Ascending aorta (tissue), 2 donors: ENCODE measurements around the gene GATB. TPM values are rescaled to one million over a fixed set of nuclear protein-coding genes. Genes with fewer than 3 reads are reported as not detected.
"Not testable (repeated sequence)": the region's sequence is repeated elsewhere in the genome, so short reads cannot be mapped to it uniquely, and the experiment has no call there.

Experiments
- DNase-seq, 2 donors: peaks; one replicate each; pipeline ENCODE4 v3.0.0-alpha.2; 2019; ENCODE audit warnings: low spot score in 2 of 2
- H3K27ac ChIP-seq, 2 donors: fragments of 200-600 bp; sonication (generic); one replicate each; pipeline ENCODE4 v1.5.1; 2016 to 2017; ENCODE audit warnings: mild to moderate bottlenecking in 1 of 2
- H3K27me3 ChIP-seq: fragments of 200-600 bp; sonication (generic); one replicate; pipeline ENCODE4 v1.5.1; 2017
- H3K36me3 ChIP-seq, 2 donors: fragments of 200-600 bp; sonication (generic); one replicate each; pipeline ENCODE4 v1.5.1; 2016
- H3K4me1 ChIP-seq, 2 donors: fragments of 200-600 bp; sonication (generic); one replicate each; pipeline ENCODE4 v1.5.1; 2016 to 2017; ENCODE audit warnings: mild to moderate bottlenecking in 1 of 2
- H3K4me3 ChIP-seq, 2 donors: fragments of 200-600 bp; sonication (generic); one replicate each; pipeline ENCODE4 v1.5.1; 2016 to 2017; ENCODE audit warnings: mild to moderate bottlenecking in 1 of 2
- H3K9me3 ChIP-seq, 2 donors: fragments of 200-600 bp; sonication (generic); one replicate each; pipeline ENCODE4 v1.5.1; 2016
- CTCF ChIP-seq, 3 experiments: fragments of 200-600 bp in 2 of 3; fragments of 450-650 bp in 1 of 3; sonication (generic) in 2 of 3; IDR thresholded peaks; one replicate each; pipeline ENCODE4 v1.5.1; 2016 to 2019; ENCODE audit warnings: antibody characterized with exemption in 3 of 3, mild to moderate bottlenecking in 1 of 3, moderate library complexity in 1 of 3
- intact Hi-C: fragments of 100-400 bp; cut with DNase I; formaldehyde crosslinking; loops from one replicate; pipeline ENCODE4 v1.15.1; 2023
- total RNA-seq: library from RNA; depleted of rRNA; stranded (reverse); fragments of >200 nt; gene quantifications from one replicate; pipeline ENCODE4 v1.1.0, GENCODE V29; 2016

Gene GATB
- total RNA-seq, 1 donor from 2014 or later = 16.7 TPM

DNA sequence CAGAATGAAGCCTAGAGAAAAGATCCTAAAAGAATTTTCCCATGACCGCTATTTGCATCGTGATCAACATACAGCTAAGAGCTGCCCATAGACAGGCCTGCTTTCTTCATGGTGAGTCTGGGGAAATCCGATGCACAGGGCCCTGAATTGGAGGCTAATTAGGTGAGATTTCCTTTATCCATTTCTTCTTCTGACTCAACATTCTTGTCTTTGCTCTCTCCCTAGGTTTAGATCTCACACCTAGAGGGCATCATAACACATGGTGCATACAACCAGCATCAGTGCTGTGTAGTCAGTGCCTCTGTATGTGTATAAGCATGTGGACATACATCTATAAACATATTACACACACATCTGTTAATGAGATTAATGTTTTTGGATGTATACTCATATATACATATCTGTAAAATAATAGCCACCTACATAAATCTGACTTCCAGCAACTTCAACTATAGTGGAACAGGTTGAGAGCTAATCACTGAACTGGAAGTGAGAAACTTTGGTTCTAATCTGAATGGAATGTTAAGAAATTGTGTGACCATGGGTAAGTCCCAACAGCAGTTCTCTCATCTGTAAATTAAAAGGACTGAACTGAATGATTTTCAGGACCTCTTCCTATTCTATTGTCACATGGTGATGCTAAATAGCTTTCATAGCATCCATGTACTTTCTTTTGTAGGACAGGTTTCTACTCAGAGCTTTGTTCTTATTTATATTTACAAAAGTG is 17.5 kb downstream of the GATB start:
- no peaks in the 10 kb centered on the region for H3K9me3 ChIP-seq
- H3K27ac ChIP-seq = no peak overlapping the region
- TF ChIP-seq CTCF (IDR thresholded peaks at IDR 0.05) = no peak
- intact Hi-C loops = no loop called here
- H3K36me3 ChIP-seq = peaks cover 0 to 3% of the 10 kb centered on the region in 2 donors
- H3K27me3 ChIP-seq = no peaks in the 10 kb centered on the region
- DNase-seq = no peak
- no peak overlapping the region for H3K4me3 ChIP-seq
- no peaks in the 10 kb centered on the region for H3K4me1 ChIP-seq

DNA sequence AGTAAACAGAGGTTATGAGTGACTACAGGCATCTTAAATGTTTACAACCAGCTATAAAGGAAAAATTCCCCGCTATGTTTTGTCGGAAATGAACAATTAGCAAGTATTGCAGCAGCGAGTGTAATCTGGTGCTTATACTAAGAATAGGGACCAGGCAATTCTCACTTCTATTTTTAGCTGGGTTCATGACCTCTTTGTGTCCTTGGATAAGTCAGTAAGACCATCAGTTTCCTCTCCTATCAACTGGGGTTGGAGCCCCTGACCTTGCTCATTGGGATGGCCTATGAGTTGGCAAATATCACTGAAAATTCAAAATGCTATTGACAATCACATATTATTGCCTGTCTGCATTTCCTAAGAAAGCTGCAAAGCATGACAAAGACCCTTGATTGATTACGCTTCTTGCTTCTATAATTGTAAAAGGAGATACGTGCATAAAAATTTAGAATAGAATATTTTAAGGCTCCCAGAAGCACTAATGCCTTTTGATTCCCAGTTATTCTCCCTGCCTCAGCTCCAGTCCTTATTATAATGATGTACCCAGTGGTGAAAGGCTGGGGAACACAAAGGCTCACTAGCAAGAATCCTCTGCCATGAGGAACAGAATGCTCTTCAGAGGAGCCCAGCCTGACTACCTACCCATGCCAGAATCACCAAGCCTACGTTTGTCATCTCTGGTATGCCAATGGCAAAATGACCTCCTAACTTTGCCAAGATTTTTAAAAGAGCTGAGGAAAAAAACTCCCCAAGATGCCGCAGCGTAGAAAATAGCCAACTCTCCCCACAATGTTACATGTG is 21.9 kb downstream of the GATB start:
- no peak for TF ChIP-seq CTCF (IDR thresholded peaks at IDR 0.05)
- Histone ChIP-seq H3K27ac (no peak overlapping the region), H3K36me3 (peaks cover 0 to 3% of the 10 kb centered on the region in 2 donors), H3K27me3 (no peaks in the 10 kb centered on the region), H3K4me1 (no peaks in the 10 kb centered on the region), H3K4me3 (no peak overlapping the region), H3K9me3 (peaks cover 7 to 8% of the 10 kb centered on the region in 2 donors)
- intact Hi-C loops = no loop called here
- no peak for DNase-seq

- H3K4me1 ChIP-seq, H3K4me3 ChIP-seq, H3K9me3 ChIP-seq, DNase-seq, H3K27me3 ChIP-seq, intact Hi-C loops, H3K36me3 ChIP-seq, H3K27ac ChIP-seq: not testable (repeated sequence)
These were observed 24.0 kb downstream of the GATB start for GRCh38 chr4:151736852-151737251.

DNA sequence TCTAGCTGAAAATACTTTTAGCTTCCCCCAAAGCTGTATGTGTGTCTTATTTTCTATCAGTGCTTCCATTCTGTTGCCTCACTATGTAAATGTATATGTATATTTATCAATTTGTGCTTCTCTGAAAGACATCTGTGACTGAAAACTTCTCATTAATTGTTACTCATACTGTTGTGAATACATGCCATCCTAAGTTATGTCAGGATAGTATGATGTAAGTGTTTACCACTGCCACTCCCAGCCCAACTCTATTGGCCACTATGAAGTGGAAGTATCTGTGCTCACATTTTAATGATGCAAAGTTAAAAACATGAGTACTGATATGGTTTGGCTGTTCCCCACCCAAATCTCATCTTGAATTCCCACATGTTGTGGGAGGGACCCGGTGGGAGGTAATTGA is 24.4 kb downstream of the GATB start:
- Histone ChIP-seq H3K36me3 (peaks cover 0 to 3% of the 10 kb centered on the region in 2 donors), H3K27ac (no peak overlapping the region), H3K4me1 (no peaks in the 10 kb centered on the region), H3K27me3 (no peaks in the 10 kb centered on the region), H3K9me3 (peaks cover 7 to 8% of the 10 kb centered on the region in 2 donors), H3K4me3 (no peak overlapping the region)
- intact Hi-C loops = no loop called here
- TF ChIP-seq CTCF (IDR thresholded peaks at IDR 0.05) = no peak
- no peak for DNase-seq

DNA sequence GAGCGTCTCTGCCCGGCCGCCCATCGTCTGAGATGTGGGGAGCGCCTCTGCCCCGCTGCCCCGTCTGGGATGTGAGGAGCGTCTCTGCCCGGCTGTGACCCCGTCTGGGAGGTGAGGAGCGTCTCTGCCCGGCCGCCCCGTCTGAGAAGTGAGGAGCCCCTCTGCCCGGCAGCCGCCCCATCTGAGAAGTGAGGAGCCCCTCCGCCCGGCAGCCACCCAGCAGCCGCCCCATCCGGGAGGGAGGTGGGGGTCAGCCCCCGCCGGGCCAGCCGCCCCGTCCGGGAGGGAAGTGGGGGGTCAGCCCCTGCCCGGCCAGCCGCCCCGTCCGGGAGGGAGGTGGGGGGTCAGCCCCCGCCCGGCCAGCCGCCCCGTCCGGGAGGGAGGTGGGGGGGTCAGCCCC is 29.1 kb downstream of the GATB start:
- H3K9me3 ChIP-seq, intact Hi-C loops, H3K27me3 ChIP-seq, DNase-seq, H3K4me1 ChIP-seq, H3K36me3 ChIP-seq, H3K4me3 ChIP-seq, H3K27ac ChIP-seq: not testable (repeated sequence)

GRCh38 chr4:151729731-151730559 is 30.9 kb downstream of the GATB start:
- H3K27ac ChIP-seq = no peak overlapping the region
- DNase-seq = no peak
- TF ChIP-seq CTCF (IDR thresholded peaks at IDR 0.05) = no peak

More at GRCh38 chr4:151729731-151730559, 30.9 kb downstream of the GATB start:
- Histone ChIP-seq H3K4me3 (no peak overlapping the region), H3K36me3 (no peaks in the 10 kb centered on the region), H3K9me3 (no peaks in the 10 kb centered on the region), H3K27me3 (no peaks in the 10 kb centered on the region), H3K4me1 (no peaks in the 10 kb centered on the region)
- intact Hi-C loops = no loop called here
